Measurements from ENCODE around the gene GOLGA8N.
"Not testable (repeated sequence)": the region's sequence is repeated elsewhere in the genome, so short reads cannot be mapped to it uniquely, and the experiment has no call there.

Gene GOLGA8N

DNA sequence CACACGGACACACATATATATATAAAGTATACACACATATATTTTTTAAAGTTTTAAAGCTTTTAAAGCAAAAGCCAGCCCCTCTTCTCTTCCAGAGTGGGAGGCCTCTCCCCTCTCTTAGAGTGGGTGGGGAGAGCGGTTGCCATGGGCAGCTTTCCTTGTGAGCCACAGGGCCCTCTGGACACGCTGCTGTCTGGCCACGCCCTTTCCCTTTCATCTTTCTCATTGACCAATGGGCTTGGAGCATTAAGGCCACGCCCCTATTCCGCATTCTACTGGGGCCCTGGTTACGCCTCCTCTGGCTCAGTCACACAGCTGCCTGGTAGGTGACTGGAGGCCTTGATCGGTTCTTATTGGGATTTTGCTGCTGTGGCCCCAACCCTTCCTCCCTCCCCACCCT, at the start of gene GOLGA8N:
Gene GOLGA8N (plus strand): TSS at position 306 of the 400 bp plus-strand sequence.
- H3K4me3 ChIP-seq (ENCODE audit: low read length); DNase-seq (ENCODE audit: low read depth): not testable (repeated sequence)

- DNase-seq (ENCODE audit: low read depth); H3K4me3 ChIP-seq (ENCODE audit: low read length): not testable (repeated sequence)
These were observed 49.8 kb upstream of the GOLGA8N start for GRCh38 chr15:32543456-32543855.

DNA sequence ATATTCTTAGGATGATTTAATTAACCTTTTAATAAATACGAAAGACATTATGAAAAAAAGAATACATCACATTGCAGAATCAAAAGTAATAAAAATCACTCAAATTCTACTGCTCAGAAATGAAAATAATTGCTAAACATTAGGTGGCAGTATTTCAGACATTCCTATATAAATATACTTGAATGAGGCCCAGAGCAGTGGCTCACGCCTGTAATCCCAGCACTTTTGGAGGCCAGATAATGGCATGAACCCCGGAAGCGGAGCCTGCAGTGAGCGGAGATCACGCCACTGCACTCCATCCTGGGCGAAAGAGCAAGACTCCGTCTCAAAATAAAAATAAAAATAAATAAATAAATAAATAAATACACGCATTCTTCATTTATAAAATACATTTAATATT, 48.1 kb upstream of the GOLGA8N start:
- H3K4me3 ChIP-seq (ENCODE audit: low read length); DNase-seq (ENCODE audit: low read depth): not testable (repeated sequence)

DNA sequence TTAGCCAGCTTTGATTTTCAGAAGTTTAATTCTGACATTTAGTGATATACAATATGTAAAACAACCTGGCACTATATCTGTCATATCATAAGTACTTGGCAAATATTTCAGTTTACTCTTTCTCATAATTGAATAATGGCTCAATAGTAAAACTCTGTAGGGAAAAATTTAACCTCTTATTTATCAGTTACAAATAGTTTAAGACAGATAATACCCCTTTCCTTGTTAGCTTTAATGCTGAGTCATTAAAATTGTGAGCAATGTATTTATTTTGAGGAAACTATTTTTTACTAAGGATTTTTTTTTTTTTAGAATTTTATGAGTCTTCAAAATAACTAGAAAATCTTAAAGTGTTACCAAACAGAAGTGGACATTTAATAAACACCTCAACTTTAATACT, 38.7 kb upstream of the GOLGA8N start:
- H3K4me3 ChIP-seq (ENCODE audit: low read length); DNase-seq (ENCODE audit: low read depth): not testable (repeated sequence)

- not testable (repeated sequence) for H3K4me3 ChIP-seq (ENCODE audit: low read length); DNase-seq (ENCODE audit: low read depth)
These were observed 31.1 kb upstream of the GOLGA8N start for GRCh38 chr15:32562198-32562597.

- not testable (repeated sequence) for DNase-seq (ENCODE audit: low read depth); H3K4me3 ChIP-seq (ENCODE audit: low read length)
These were observed 24.3 kb upstream of the GOLGA8N start for GRCh38 chr15:32568988-32569387.

DNA sequence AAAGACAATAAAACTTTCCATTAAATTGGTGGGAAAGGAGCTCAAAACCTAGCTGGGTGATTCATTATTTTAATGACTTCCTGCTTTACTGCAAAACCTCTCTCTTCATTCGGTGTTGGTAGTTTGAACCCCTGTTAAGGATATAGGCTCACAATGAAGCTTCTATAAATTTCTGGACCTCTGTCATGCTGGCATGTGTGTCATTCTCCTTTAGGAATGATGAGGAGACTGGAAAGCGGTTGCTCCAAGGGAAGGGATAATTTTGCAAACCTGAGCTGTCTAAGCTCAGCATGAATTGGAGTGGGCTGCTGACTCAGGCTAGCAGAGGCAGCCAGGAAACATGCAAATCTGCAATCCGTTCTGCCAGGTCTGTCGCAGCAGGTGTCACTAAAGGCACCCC, 14.8 kb upstream of the GOLGA8N start:
- DNase-seq (ENCODE audit: low read depth); H3K4me3 ChIP-seq (ENCODE audit: low read length): not testable (repeated sequence)

DNA sequence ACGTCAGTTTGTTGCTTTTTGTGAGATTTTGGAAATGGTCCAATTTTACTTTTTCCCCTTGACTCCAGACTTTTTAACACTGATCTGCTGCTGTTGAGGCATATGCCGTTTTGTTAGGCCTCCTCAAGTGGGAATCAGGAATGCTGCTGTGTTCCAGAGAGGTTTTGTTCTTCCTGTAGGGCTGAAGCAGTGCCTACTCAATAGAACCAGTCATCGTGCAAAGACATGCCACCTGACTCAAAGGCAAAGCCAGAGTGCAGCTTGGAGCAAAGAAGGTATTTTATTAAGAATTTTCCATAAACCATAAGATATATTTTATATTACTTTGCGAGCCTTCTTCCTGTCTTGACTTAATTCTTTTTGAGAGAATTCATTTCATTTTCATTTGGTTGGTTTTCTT, 7.4 kb upstream of the GOLGA8N start:
- not testable (repeated sequence) for DNase-seq (ENCODE audit: low read depth); H3K4me3 ChIP-seq (ENCODE audit: low read length)

GRCh38 chr15:32609518-32609917, 16.3 kb downstream of the GOLGA8N start:
- H3K4me3 ChIP-seq (ENCODE audit: low read length); DNase-seq (ENCODE audit: low read depth): not testable (repeated sequence)

DNA sequence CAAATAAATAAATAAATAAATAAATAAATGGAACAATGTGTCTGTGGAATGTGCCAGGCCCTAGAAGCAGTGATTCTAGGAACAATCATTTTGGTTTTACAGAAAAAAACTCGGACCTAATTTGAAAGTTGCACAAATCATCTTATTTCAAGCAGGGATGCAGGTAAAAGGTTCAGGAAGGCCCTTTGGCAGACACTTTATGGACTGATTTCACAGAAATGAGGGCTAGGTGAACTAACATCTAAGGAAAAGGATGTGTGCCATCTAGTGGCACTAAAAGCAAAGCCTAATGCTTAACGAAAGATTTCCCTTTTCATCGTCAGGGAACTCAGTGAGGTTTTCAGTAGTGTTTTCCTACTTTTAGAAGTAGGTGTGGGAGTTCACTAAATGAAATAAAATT, 17.5 kb downstream of the GOLGA8N start:
- not testable (repeated sequence) for H3K4me3 ChIP-seq (ENCODE audit: low read length)
- DNase-seq (ENCODE audit: low read depth), result peak; percentile 55

GRCh38 chr15:32614712-32615050, 21.4 kb downstream of the GOLGA8N start:
- not testable (repeated sequence) for DNase-seq (ENCODE audit: low read depth)
- peak overlapping the region; percentile 59 for H3K4me3 ChIP-seq (ENCODE audit: low read length)

DNA sequence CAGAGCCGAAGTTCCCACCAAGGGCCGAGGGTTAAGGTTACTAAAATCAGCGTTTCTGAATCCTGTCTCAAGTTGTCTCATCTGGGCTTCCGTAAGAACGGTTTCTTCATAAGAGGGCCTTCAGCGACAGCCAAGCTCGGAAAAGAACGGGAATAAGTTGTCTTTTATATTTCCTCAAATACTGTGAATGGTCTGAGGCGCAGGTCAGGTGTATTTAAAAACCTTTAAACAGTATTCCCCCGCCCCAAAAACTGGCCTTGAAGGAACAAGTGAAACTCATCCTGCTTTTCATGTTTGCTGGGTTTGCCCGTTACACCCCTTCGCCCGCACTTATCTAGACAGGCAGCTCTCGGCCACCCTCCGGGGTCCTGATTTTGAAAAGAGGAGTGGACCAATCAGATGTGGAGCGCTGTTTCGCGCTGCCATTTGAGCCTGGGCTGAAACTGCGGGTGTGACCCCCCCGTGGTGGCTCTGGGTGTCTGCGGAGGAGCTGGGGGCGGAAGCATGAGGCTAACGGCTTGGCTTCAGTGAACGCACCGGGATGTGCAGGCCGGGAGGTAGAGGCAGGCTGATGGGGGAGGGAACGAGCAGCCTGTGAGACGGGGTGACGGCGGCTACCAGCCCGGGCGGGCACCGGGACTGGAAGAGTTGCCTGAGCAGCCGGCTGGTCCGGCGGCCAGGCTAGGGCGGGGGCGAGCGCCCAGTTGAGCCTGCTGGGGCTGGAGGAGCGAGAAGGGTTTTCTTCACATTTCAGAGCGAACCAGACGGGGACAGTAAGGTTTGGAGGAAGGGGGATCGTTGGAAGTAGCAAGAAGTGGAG, 22.0 kb downstream of the GOLGA8N start, which contains the start of gene ARHGAP11A:
Gene ARHGAP11A (plus strand): TSS at position 454 of the 820 bp plus-strand sequence. CDS start 708 bp downstream, outside the sequence.
- H3K4me3 ChIP-seq (ENCODE audit: low read length), result peak within 1 kb of the TSS; percentile 65
- peak; percentile 84 for DNase-seq (ENCODE audit: low read depth)

DNA sequence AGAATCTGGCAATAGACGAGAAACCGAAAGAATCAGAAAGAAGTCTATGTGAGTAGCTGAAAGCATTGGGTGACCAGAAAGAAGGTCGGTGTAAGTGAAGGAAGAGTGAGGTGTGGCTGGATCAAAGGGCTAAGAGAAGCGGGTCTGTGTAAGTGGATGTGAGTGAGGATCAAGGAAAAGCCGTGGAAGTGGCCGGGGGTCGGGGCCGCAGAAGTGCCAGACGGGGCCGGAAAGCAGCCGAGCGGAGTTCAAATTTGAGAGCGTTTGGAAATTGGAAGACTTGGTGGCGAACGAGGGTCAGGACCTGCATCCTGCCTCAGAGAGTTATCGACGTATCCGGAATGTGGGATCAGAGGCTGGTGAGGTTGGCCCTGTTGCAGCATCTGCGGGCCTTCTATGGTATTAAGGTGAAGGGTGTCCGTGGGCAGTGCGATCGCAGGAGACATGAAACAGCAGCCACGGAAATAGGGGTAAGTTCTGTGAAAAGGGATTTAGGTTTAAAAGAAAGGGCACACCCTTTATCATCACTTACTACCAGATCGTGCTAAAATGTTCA, 22.7 kb downstream of the GOLGA8N start:
- H3K4me3 ChIP-seq (ENCODE audit: low read length), result peak overlapping the region; percentile 65
- not testable (repeated sequence) for DNase-seq (ENCODE audit: low read depth)

GRCh38 chr15:32636410-32636809, 43.2 kb downstream of the GOLGA8N start:
- no peak overlapping the region for H3K4me3 ChIP-seq (ENCODE audit: low read length)
- no peak for DNase-seq (ENCODE audit: low read depth)
- TF ChIP-seq, protein P1, sequence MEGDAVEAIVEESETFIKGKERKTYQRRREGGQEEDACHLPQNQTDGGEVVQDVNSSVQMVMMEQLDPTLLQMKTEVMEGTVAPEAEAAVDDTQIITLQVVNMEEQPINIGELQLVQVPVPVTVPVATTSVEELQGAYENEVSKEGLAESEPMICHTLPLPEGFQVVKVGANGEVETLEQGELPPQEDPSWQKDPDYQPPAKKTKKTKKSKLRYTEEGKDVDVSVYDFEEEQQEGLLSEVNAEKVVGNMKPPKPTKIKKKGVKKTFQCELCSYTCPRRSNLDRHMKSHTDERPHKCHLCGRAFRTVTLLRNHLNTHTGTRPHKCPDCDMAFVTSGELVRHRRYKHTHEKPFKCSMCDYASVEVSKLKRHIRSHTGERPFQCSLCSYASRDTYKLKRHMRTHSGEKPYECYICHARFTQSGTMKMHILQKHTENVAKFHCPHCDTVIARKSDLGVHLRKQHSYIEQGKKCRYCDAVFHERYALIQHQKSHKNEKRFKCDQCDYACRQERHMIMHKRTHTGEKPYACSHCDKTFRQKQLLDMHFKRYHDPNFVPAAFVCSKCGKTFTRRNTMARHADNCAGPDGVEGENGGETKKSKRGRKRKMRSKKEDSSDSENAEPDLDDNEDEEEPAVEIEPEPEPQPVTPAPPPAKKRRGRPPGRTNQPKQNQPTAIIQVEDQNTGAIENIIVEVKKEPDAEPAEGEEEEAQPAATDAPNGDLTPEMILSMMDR (conservative IDR thresholded peaks at IDR 0.05; ENCODE audit: low read length), result no peak

Measured in AG10803 (cell line).